Neural crest cell (in vitro differentiated cells): ENCODE results near the gene VWA8. TPM values are rescaled to one million over a fixed set of nuclear protein-coding genes. Genes with fewer than 3 reads are reported as not detected.

ENCODE experiments used
- DNase-seq: peaks from one replicate; pipeline ENCODE4 v3.0.0; 2021; ENCODE audit warnings: low read depth, mixed read lengths, low spot score
- H3K27ac Mint-ChIP-seq: one replicate; pipeline ENCODE4 v1.8.0; 2021; ENCODE audit warnings: mild to moderate bottlenecking, mixed read lengths; ENCODE audit not compliant: unreplicated experiment
- H3K27me3 Mint-ChIP-seq: 2 replicates; pipeline ENCODE4 v1.8.0; 2021; ENCODE audit warnings: low read depth, mild to moderate bottlenecking, mixed read lengths
- H3K36me3 Mint-ChIP-seq: 2 replicates; pipeline ENCODE4 v1.8.0; 2021; ENCODE audit warnings: low read depth, mild to moderate bottlenecking, mixed read lengths
- H3K4me1 Mint-ChIP-seq: 2 replicates; pipeline ENCODE4 v1.8.0; 2021; ENCODE audit warnings: mixed read lengths
- H3K4me3 Mint-ChIP-seq: one replicate; pipeline ENCODE4 v1.8.0; 2021; ENCODE audit warnings: mild to moderate bottlenecking, mixed read lengths
- H3K9me3 Mint-ChIP-seq: 2 replicates; pipeline ENCODE4 v1.8.0; 2021; ENCODE audit warnings: mixed read lengths
- total RNA-seq: library from RNA; stranded (reverse); gene quantifications from 2 replicates; pipeline ENCODE4 v1.2.1, GENCODE V29; 2021
- TF ChIP-seq, protein P1 (sequence below): fragments of 200-600 bp; sonication (generic); conservative IDR thresholded peaks from 2 replicates; pipeline ENCODE4 v1.5.0; 2021; ENCODE audit warnings: antibody characterized with exemption, mild to moderate bottlenecking

Gene VWA8
- total RNA-seq, 1 donor from 2014 or later, result 19.5 TPM

DNA sequence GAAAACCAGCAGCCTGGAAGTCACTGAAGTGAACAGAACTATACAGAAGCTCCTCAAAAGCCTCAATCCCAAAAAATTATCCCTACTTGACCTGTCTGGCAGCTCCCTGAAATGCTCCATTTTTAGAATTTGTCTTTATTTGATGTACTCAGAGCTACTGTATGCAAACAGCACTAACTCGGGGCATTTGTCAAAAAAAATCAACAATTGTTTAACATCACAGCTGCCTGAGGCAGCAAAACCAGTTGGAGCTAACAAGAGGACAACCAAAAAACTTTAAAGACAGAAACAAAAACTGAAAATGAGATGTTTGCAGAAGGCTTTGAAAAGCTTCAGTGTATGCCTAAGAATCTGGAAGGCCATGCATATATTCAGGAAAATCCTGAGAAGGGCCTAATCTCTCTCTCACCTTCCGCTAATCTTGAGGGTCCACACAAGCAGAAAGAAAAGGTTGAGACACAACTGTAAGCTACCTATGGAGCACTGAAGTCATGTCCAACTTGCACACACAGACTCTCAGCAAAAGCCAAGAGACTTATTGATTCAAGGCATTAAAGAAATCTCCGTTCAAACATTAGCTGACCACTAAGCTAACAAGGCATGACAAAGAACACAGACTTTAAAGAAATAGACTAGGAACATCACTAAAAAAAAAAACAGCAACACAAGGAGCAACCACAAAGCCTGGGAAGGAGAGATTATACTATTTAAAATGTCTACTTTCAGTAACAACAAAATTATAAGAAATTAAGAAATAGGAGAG lies 16.1 kb downstream of the VWA8 start:
- DNase-seq, result no peak
- no peaks in the 10 kb centered on the region for H3K27me3 Mint-ChIP-seq
- peaks cover 30% of the 10 kb centered on the region for H3K36me3 Mint-ChIP-seq
- TF ChIP-seq, protein P1, sequence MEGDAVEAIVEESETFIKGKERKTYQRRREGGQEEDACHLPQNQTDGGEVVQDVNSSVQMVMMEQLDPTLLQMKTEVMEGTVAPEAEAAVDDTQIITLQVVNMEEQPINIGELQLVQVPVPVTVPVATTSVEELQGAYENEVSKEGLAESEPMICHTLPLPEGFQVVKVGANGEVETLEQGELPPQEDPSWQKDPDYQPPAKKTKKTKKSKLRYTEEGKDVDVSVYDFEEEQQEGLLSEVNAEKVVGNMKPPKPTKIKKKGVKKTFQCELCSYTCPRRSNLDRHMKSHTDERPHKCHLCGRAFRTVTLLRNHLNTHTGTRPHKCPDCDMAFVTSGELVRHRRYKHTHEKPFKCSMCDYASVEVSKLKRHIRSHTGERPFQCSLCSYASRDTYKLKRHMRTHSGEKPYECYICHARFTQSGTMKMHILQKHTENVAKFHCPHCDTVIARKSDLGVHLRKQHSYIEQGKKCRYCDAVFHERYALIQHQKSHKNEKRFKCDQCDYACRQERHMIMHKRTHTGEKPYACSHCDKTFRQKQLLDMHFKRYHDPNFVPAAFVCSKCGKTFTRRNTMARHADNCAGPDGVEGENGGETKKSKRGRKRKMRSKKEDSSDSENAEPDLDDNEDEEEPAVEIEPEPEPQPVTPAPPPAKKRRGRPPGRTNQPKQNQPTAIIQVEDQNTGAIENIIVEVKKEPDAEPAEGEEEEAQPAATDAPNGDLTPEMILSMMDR, result no peak
- no peak overlapping the region for H3K27ac Mint-ChIP-seq
- peaks cover 3% of the 10 kb centered on the region for H3K9me3 Mint-ChIP-seq
- no peak overlapping the region for H3K4me3 Mint-ChIP-seq
- peaks cover 10% of the 10 kb centered on the region for H3K4me1 Mint-ChIP-seq

DNA sequence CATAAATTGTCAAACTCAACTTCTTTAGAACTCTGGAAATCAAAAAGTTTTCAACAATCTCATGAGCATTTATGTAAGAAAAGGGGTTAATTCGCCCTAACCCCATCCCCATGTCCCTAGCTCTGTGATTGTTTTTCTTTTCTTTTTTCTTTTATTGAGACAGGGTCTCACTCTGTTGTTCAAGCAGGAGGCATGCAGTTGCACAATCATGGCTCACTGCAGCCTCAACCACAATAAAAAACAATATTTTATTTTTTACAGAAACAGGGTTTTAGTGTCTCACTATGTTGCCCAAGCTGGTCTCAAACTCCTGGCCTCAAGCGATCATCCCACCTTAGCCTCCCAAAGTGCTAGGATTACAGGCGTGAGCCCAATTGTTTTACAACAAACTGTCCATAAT lies 16.7 kb downstream of the VWA8 start:
- Mint-ChIP-seq H3K36me3 (peaks cover 29% of the 10 kb centered on the region), H3K9me3 (peaks cover 3% of the 10 kb centered on the region), H3K4me1 (peaks cover 10% of the 10 kb centered on the region), H3K4me3 (no peak overlapping the region), H3K27me3 (no peaks in the 10 kb centered on the region), H3K27ac (no peak overlapping the region)
- DNase-seq, result no peak
- TF ChIP-seq, protein P1, result no peak

DNA sequence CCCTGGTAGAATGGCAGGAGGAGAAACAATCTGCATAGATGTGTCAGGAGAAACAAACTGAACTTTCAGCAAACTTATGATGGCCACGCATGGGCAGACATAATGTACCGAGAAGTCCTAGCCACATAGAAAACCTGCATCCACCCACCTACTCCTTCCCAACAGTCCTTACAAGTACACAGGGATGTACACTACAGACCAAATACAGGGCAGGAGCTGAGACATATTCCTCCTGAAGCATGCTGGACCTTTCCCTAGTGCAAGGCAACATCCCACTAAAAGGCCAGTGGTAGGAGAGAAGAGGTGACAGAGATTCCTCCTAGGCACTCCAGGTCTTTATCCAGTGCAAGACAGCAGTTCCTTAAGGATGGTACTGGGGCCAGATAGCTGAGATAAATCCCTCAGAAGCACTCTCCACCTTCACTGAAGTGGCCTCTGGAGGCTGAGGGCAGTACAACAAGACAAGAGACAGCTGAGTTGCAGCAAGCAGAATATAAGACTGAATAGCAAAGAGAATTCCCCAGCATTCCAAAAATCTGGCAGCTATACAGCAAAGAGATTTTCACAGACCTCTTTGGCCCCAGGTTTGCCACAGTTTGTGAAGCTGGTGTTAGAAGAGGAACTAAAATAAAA lies 18.3 kb downstream of the VWA8 start:
- no peaks in the 10 kb centered on the region for H3K27me3 Mint-ChIP-seq
- H3K4me3 Mint-ChIP-seq, result no peak overlapping the region
- H3K4me1 Mint-ChIP-seq, result peaks cover 15% of the 10 kb centered on the region
- H3K36me3 Mint-ChIP-seq, result peaks cover 26% of the 10 kb centered on the region
- TF ChIP-seq, protein P1, result peak; percentile 30
- no peak overlapping the region for H3K27ac Mint-ChIP-seq
- peaks cover 3% of the 10 kb centered on the region for H3K9me3 Mint-ChIP-seq
- DNase-seq, result no peak

DNA sequence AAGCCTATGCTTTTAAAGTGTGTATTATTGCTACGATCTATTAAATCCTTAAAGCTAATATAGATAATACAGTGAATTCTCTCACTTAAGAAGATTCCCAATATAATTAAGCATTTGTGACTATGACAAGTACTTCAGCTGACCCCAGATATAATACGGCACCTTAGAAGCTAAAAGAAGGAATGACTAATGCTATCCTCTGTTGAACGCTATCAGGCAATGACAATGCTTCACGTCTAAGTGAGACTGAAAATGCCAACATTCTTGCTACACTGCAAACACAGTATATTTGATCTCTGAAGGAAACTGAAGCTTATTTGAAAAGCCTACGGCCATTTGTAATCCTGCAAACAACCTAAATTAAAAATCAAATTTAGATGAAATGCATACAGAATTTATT lies 19.7 kb downstream of the VWA8 start:
- DNase-seq, result no peak
- Mint-ChIP-seq H3K4me3 (no peak overlapping the region), H3K4me1 (peaks cover 15% of the 10 kb centered on the region), H3K36me3 (peaks cover 15% of the 10 kb centered on the region), H3K27me3 (no peaks in the 10 kb centered on the region), H3K27ac (no peak overlapping the region), H3K9me3 (no peaks in the 10 kb centered on the region)
- TF ChIP-seq, protein P1, result no peak

DNA sequence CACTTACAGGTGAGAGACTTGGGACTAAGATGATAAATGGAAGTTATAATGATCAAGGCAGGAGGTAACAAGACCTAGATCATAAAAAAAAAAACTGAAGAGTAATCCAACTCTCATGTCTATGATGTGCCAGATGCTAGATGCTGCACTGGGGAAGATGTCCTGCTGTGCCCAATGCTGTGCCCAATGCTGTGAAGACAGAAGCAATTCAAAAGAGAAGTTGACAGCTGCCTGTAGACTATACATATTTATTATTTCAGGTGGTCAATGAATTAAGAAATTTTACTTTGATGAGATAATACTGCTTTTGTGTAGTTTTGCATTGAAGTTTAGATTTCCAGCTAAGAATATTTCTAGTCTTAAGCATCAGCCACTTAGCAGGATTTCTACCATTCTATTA lies 21.5 kb downstream of the VWA8 start:
- no peak for DNase-seq
- Mint-ChIP-seq H3K36me3 (peaks cover 10% of the 10 kb centered on the region), H3K27me3 (no peaks in the 10 kb centered on the region), H3K9me3 (no peaks in the 10 kb centered on the region), H3K4me1 (peaks cover 8% of the 10 kb centered on the region), H3K4me3 (no peak overlapping the region), H3K27ac (peak overlapping the region; percentile 43)
- TF ChIP-seq, protein P1, result no peak
